Measurements from ENCODE around the gene SESN1. TPM values are rescaled to one million over a fixed set of nuclear protein-coding genes. Genes with fewer than 3 reads are reported as not detected.

Gene SESN1
- total and polyA plus RNA-seq, 7 donors: 15.1 to 176 (median 101) TPM

- H3K9me3 ChIP-seq: no peaks in the 10 kb centered on the region
- H3K4me3 ChIP-seq: peak overlapping the region; percentile 48
- TF ChIP-seq CTCF (IDR thresholded peaks at IDR 0.05): no peak
- no peaks in the 10 kb centered on the region for H3K27me3 ChIP-seq (ENCODE audit: insufficient read depth in 3 of 3, low read length in 2 of 3)
- ATAC-seq (peak in 2 of 4 donors; percentile 29 to 40), DNase-seq (no peak)
- H3K27ac ChIP-seq: peak overlapping the region; percentile 97
- H3K4me1 ChIP-seq: peaks cover 88% of the 10 kb centered on the region
- intact Hi-C loops (cut with DNase I): loop anchor here in 1 of 2 donors (5.0 kb wide), 1 partner anchor 36 kb away; no protein-coding TSS in a partner anchor
- H3K36me3 ChIP-seq (ENCODE audit: insufficient read depth in 1 of 2, low read depth in 1 of 2): peaks cover 3 to 35% of the 10 kb centered on the region in 2 donors
Observed at GRCh38 chr6:109002882-109003281, 91.8 kb downstream of the SESN1 start.

GRCh38 chr6:109002051-109002697 is 92.5 kb downstream of the SESN1 start:
- DNase-seq (no peak), ATAC-seq (peak; percentile 76 to 96 (median 94))
- H3K27ac ChIP-seq: peak overlapping the region; percentile 97
- no peak for TF ChIP-seq CTCF (IDR thresholded peaks at IDR 0.05)
- H3K27me3 ChIP-seq (ENCODE audit: insufficient read depth in 3 of 3, low read length in 2 of 3): no peaks in the 10 kb centered on the region
- intact Hi-C loops (cut with DNase I): loop anchor here in 1 of 2 donors (5.0 kb wide), 1 partner anchor 35 kb away; no protein-coding TSS in a partner anchor
- no peaks in the 10 kb centered on the region for H3K9me3 ChIP-seq
- peaks cover 3 to 40% of the 10 kb centered on the region in 2 donors for H3K36me3 ChIP-seq (ENCODE audit: insufficient read depth in 1 of 2, low read depth in 1 of 2)
- H3K4me1 ChIP-seq: peaks cover 89% of the 10 kb centered on the region
- H3K4me3 ChIP-seq: peak overlapping the region; percentile 48
- 12 to 17% (median 17%) methylated on average over 3 of the region's 3 CpGs for WGBS, 3 donors

GRCh38 chr6:109001291-109001894 is 93.3 kb downstream of the SESN1 start:
- no peaks in the 10 kb centered on the region for H3K27me3 ChIP-seq (ENCODE audit: insufficient read depth in 3 of 3, low read length in 2 of 3)
- H3K4me3 ChIP-seq: peak overlapping the region; percentile 48
- H3K36me3 ChIP-seq (ENCODE audit: insufficient read depth in 1 of 2, low read depth in 1 of 2): peaks cover 3 to 44% of the 10 kb centered on the region in 2 donors
- peak in 3 of 4 donors; percentile 4 to 16 (median 13) for ATAC-seq
- H3K4me1 ChIP-seq: peaks cover 89% of the 10 kb centered on the region
- 66 to 76% (median 68%) methylated on average over 7 of the region's 7 CpGs for WGBS, 3 donors
- peak overlapping the region; percentile 97 for H3K27ac ChIP-seq
- no peak for DNase-seq
- H3K9me3 ChIP-seq: no peaks in the 10 kb centered on the region
- no peak for TF ChIP-seq CTCF (IDR thresholded peaks at IDR 0.05)
- intact Hi-C loops (cut with DNase I): loop anchor here in 1 of 2 donors (5.0 kb wide), 1 partner anchor 34 kb away; no protein-coding TSS in a partner anchor

GRCh38 chr6:109000289-109000688 is 94.4 kb downstream of the SESN1 start:
- TF ChIP-seq CTCF (IDR thresholded peaks at IDR 0.05): no peak
- Histone ChIP-seq H3K27me3 (ENCODE audit: insufficient read depth in 3 of 3, low read length in 2 of 3) (no peaks in the 10 kb centered on the region), H3K27ac (peak overlapping the region; percentile 97), H3K9me3 (no peaks in the 10 kb centered on the region), H3K4me1 (peaks cover 87% of the 10 kb centered on the region), H3K4me3 (no peak overlapping the region), H3K36me3 (ENCODE audit: insufficient read depth in 1 of 2, low read depth in 1 of 2) (peaks cover 3 to 49% of the 10 kb centered on the region in 2 donors)
- DNase-seq: no peak
- WGBS, 3 donors: 70 to 84% (median 73%) methylated on average over 2 of the region's 2 CpGs
- intact Hi-C loops (cut with DNase I): loop anchor here in 1 of 2 donors (5.0 kb wide), 1 partner anchor 33 kb away; no protein-coding TSS in a partner anchor
- no peak for ATAC-seq
